ENCODE measurements around the gene CASP7.

The CASP7 gene

DNA sequence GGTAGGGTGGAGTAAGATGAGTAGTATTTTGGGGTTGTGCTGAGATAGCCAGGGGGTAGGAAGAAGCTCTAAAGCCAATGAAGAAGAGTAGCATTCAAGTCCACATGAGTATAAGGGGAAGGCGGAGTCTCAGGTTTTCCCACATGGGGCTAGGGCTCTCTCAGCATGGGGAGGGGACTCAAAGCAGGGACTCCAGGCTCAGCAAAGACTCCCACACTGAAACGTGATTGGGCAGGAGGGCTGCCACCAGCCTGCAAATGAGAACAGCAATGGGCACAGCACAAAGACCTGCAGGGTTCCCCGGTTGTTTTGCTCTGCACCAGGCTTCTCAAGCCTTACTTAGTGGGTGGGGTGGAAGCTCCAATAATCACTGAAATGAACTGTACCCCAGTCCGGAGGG lies 14.4 kb upstream of the CASP7 start:
- Histone ChIP-seq H3F3A (ENCODE audit: insufficient read depth, low read length) (no peaks in the 10 kb centered on the region), H3K36me3 (ENCODE audit: insufficient read depth, low read length) (no peaks in the 10 kb centered on the region), H3K9me2 (ENCODE audit: low read depth, low read length) (no peaks in the 10 kb centered on the region), H3K9ac (ENCODE audit: low read length) (no peak overlapping the region), H3K9me3 (ENCODE audit: low read length) (no peaks in the 10 kb centered on the region), H4K20me1 (ENCODE audit: insufficient read depth, low read length) (no peaks in the 10 kb centered on the region), H3K79me2 (ENCODE audit: insufficient read depth, low read length) (no peaks in the 10 kb centered on the region), H3K4me2 (ENCODE audit: low read length) (no peak overlapping the region), H2AFZ (ENCODE audit: low read length) (no peak overlapping the region), H3K27me3 (ENCODE audit: insufficient read depth, low read length) (no peaks in the 10 kb centered on the region; the same call in 1 of the 2 replicates), H3K27ac (ENCODE audit: low read depth, low read length, poor library complexity, severe bottlenecking) (no peak overlapping the region), H3K4me3 (ENCODE audit: low read depth, low read length, poor library complexity, severe bottlenecking) (no peak overlapping the region), H3K4me1 (ENCODE audit: insufficient read depth, low read length, severe bottlenecking) (no peaks in the 10 kb centered on the region)
- no peak for TF ChIP-seq CTCF (IDR thresholded peaks at IDR 0.05; ENCODE audit: low read length)
- no peak for TF ChIP-seq EZH2 (IDR thresholded peaks at IDR 0.05; ENCODE audit: borderline replicate concordance, low read length)

DNA sequence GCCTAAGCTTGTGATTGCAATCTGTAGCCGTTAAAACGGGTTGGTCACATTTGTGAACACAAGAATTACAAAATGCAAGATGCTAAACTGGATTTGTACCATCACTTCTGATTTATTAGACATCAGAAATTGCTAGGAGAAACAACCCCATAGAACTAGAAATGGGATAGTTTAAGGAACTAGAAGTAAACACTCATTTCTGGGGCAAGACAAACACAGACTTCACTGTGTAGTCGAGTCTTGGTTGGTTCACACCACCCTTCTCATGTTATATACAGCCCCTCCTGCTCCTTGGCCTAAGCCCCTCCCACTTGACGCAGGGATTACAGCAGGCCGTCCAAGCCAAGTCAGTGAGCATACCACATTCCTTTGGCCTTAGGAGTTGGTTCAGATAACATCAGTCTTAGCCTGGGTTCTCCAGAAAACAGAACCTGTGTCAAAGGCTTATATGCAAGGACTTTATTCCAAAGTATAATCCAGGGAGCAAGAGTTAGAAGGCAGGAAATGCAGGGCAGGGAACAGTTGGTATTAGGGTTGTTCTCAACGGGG lies 13.8 kb upstream of the CASP7 start:
- Histone ChIP-seq H4K20me1 (ENCODE audit: insufficient read depth, low read length) (no peaks in the 10 kb centered on the region), H3K4me2 (ENCODE audit: low read length) (no peak overlapping the region), H3K79me2 (ENCODE audit: insufficient read depth, low read length) (no peaks in the 10 kb centered on the region), H3K4me3 (ENCODE audit: low read depth, low read length, poor library complexity, severe bottlenecking) (no peak overlapping the region), H3K9ac (ENCODE audit: low read length) (no peak overlapping the region), H3K27me3 (ENCODE audit: insufficient read depth, low read length) (no peaks in the 10 kb centered on the region; the same call in 1 of the 2 replicates), H3K27ac (ENCODE audit: low read depth, low read length, poor library complexity, severe bottlenecking) (no peak overlapping the region), H3F3A (ENCODE audit: insufficient read depth, low read length) (no peaks in the 10 kb centered on the region), H3K9me3 (ENCODE audit: low read length) (no peaks in the 10 kb centered on the region), H3K4me1 (ENCODE audit: insufficient read depth, low read length, severe bottlenecking) (no peaks in the 10 kb centered on the region), H2AFZ (ENCODE audit: low read length) (no peak overlapping the region), H3K36me3 (ENCODE audit: insufficient read depth, low read length) (no peaks in the 10 kb centered on the region; the same call in 1 of the 2 replicates), H3K9me2 (ENCODE audit: low read depth, low read length) (no peaks in the 10 kb centered on the region)
- TF ChIP-seq CTCF (IDR thresholded peaks at IDR 0.05; ENCODE audit: low read length) (no peak), EZH2 (IDR thresholded peaks at IDR 0.05; ENCODE audit: borderline replicate concordance, low read length) (no peak)

DNA sequence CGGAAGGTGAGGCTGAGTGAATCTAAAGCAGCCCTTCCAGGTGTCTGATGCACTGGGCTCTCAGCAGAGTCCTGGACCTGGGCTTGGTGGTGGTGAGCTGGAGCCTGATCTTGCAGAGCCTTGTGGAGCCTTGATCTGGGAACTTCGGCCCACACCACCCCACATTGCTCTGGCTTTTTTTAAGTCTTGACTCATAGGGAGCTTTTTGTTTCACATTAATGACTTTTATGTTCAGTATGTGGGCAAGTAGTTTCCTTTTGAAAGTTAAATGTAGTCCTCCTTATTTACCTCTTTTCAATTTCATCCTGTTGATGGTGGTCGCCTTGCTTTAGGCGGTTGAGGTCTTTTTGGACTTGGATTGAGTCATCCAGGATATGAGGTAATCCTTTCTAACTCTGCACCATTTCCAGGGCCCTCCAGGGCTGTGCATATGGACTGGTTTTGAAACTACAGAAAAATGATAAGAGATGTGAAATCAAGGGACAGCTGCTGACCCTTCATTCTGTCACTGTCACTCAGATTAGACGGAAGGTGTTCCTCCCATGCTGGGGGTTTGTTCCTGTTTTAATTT lies 12.9 kb upstream of the CASP7 start:
- Histone ChIP-seq H3K4me2 (ENCODE audit: low read length) (no peak overlapping the region), H2AFZ (ENCODE audit: low read length) (no peak overlapping the region), H3K27ac (ENCODE audit: low read depth, low read length, poor library complexity, severe bottlenecking) (no peak overlapping the region)

More for the DNA sequence above, 12.9 kb upstream of the CASP7 start:
- Histone ChIP-seq H3F3A (ENCODE audit: insufficient read depth, low read length) (no peaks in the 10 kb centered on the region), H3K27me3 (ENCODE audit: insufficient read depth, low read length) (no peaks in the 10 kb centered on the region; the same call in 1 of the 2 replicates), H3K36me3 (ENCODE audit: insufficient read depth, low read length) (no peaks in the 10 kb centered on the region; the same call in 1 of the 2 replicates), H3K9me3 (ENCODE audit: low read length) (no peaks in the 10 kb centered on the region), H3K4me3 (ENCODE audit: low read depth, low read length, poor library complexity, severe bottlenecking) (no peak overlapping the region), H4K20me1 (ENCODE audit: insufficient read depth, low read length) (no peaks in the 10 kb centered on the region), H3K9me2 (ENCODE audit: low read depth, low read length) (no peaks in the 10 kb centered on the region), H3K79me2 (ENCODE audit: insufficient read depth, low read length) (no peaks in the 10 kb centered on the region), H3K4me1 (ENCODE audit: insufficient read depth, low read length, severe bottlenecking) (no peaks in the 10 kb centered on the region), H3K9ac (ENCODE audit: low read length) (no peak overlapping the region)
- TF ChIP-seq CTCF (IDR thresholded peaks at IDR 0.05; ENCODE audit: low read length) (no peak), EZH2 (IDR thresholded peaks at IDR 0.05; ENCODE audit: borderline replicate concordance, low read length) (no peak)
